ENCODE measurements around the gene LCE2C. TPM values are rescaled to one million over a fixed set of nuclear protein-coding genes. Genes with fewer than 3 reads are reported as not detected.

The LCE2C gene
- not detected in 2 replicates for total RNA-seq

GRCh38 chr1:152674983-152675382 lies at the start of gene LCE2C:
Gene LCE2C, plus strand, starts transcription at chr1:152675279. Its CDS starts 737 bp downstream, at chr1:152676016.

GRCh38 chr1:152663098-152663497 lies 12.0 kb upstream of the LCE2C start, which contains the start of gene LCE2D:
Gene LCE2D, plus strand, starts transcription at chr1:152663380. Its CDS starts 726 bp downstream, at chr1:152664106.

GRCh38 chr1:152685823-152686222 lies 10.7 kb downstream of the LCE2C start, which contains the start of gene LCE2B:
Gene LCE2B, plus strand, starts transcription at chr1:152686123. Its CDS starts 721 bp downstream, at chr1:152686844.

GRCh38 chr1:152697701-152698600 lies 22.9 kb downstream of the LCE2C start, which contains the start of gene LCE2A:
Gene LCE2A, plus strand, starts transcription at chr1:152698345. Its CDS starts 557 bp downstream, at chr1:152698902.

GRCh38 chr1:152707860-152708259 lies 32.8 kb downstream of the LCE2C start, which contains the start of gene LCE4A:
Gene LCE4A, plus strand, starts transcription at chr1:152708160. Its CDS starts 916 bp downstream, at chr1:152709076.

Other genes starting within 250 kb of the LCE2C start
- gene LCE5A, start 164.5 kb upstream of the LCE2C start, total RNA-seq = not detected in 2 replicates
- not detected in 2 replicates for gene CRCT1, start 160.8 kb upstream of the LCE2C start, total RNA-seq
- gene LCE3E, start 108.5 kb upstream of the LCE2C start, total RNA-seq = not detected in 2 replicates
- gene LCE3D, start 94.8 kb upstream of the LCE2C start, total RNA-seq = not detected in 2 replicates
- gene LCE3C, start 75.0 kb upstream of the LCE2C start, total RNA-seq = not detected in 2 replicates
- not detected in 2 replicates for gene LCE3B, start 61.5 kb upstream of the LCE2C start, total RNA-seq
- not detected in 2 replicates for gene LCE3A, start 52.2 kb upstream of the LCE2C start, total RNA-seq
- gene LCE2D, start 11.9 kb upstream of the LCE2C start, total RNA-seq = not detected in 2 replicates
- not detected in 2 replicates for gene LCE2B, start 10.8 kb downstream of the LCE2C start, total RNA-seq
- not detected in 2 replicates for gene LCE2A, start 23.1 kb downstream of the LCE2C start, total RNA-seq
- not detected in 2 replicates for gene LCE4A, start 32.9 kb downstream of the LCE2C start, total RNA-seq
- gene KPRP, start 82.7 kb downstream of the LCE2C start, total RNA-seq = not detected in 2 replicates
- not detected in 2 replicates for gene LCE1F, start 99.9 kb downstream of the LCE2C start, total RNA-seq
- not detected in 2 replicates for gene LCE1E, start 111.0 kb downstream of the LCE2C start, total RNA-seq
- not detected in 2 replicates for gene LCE1D, start 121.4 kb downstream of the LCE2C start, total RNA-seq
- gene LCE1C, start 131.4 kb downstream of the LCE2C start, total RNA-seq = not detected in 2 replicates
- gene LCE1B, start 136.7 kb downstream of the LCE2C start, total RNA-seq = not detected in 2 replicates
- gene LCE1A, start 152.2 kb downstream of the LCE2C start, total RNA-seq = not detected in 2 replicates
- not detected in 2 replicates for gene LCE6A, start 167.6 kb downstream of the LCE2C start, total RNA-seq
- not detected in 2 replicates for gene LCE7A, start 184.7 kb downstream of the LCE2C start, total RNA-seq
- gene SMCP, start 203.0 kb downstream of the LCE2C start, total RNA-seq = not detected in 2 replicates
- not detected in 2 replicates for gene IVL, start 233.3 kb downstream of the LCE2C start, total RNA-seq

All from epithelial cell of umbilical artery (primary cell).